ENCODE measurements around the gene FRMD5.

Gene FRMD5

GRCh38 chr15:44093836-44094235 lies 101.2 kb downstream of the FRMD5 start:
- Histone ChIP-seq H3K9me3 (ENCODE audit: insufficient read depth, low read depth, low read length) (no peaks in the 10 kb centered on the region), H3K27ac (ENCODE audit: low read length) (no peak overlapping the region)

GRCh38 chr15:44092221-44092620 lies 102.8 kb downstream of the FRMD5 start:
- Histone ChIP-seq H3K4me1 (ENCODE audit: insufficient read depth, low read length) (no peaks in the 10 kb centered on the region), H3K9ac (ENCODE audit: low read depth, low read length) (no peak overlapping the region), H3K4me3 (ENCODE audit: low read length) (no peak overlapping the region), H3K27me3 (ENCODE audit: insufficient read depth, low read length) (no peaks in the 10 kb centered on the region), H3K27ac (ENCODE audit: low read length) (no peak overlapping the region), H3K9me3 (ENCODE audit: insufficient read depth, low read depth, low read length) (no peaks in the 10 kb centered on the region), H3K36me3 (ENCODE audit: insufficient read depth, low read depth, low read length) (no peaks in the 10 kb centered on the region)

More at GRCh38 chr15:44093836-44094235, 101.2 kb downstream of the FRMD5 start:
- no peaks in the 10 kb centered on the region for H3K36me3 ChIP-seq (ENCODE audit: insufficient read depth, low read depth, low read length)
- no peaks in the 10 kb centered on the region for H3K27me3 ChIP-seq (ENCODE audit: insufficient read depth, low read length)
- H3K4me1 ChIP-seq (ENCODE audit: insufficient read depth, low read length), result no peaks in the 10 kb centered on the region
- no peak overlapping the region for H3K4me3 ChIP-seq (ENCODE audit: low read length)
- no peak overlapping the region for H3K9ac ChIP-seq (ENCODE audit: low read depth, low read length)

- Histone ChIP-seq H3K9ac (ENCODE audit: low read depth, low read length) (no peak overlapping the region), H3K27ac (ENCODE audit: low read length) (no peak overlapping the region), H3K4me3 (ENCODE audit: low read length) (no peak overlapping the region), H3K4me1 (ENCODE audit: insufficient read depth, low read length) (no peaks in the 10 kb centered on the region), H3K9me3 (ENCODE audit: insufficient read depth, low read depth, low read length) (no peaks in the 10 kb centered on the region), H3K36me3 (ENCODE audit: insufficient read depth, low read depth, low read length) (no peaks in the 10 kb centered on the region), H3K27me3 (ENCODE audit: insufficient read depth, low read length) (no peaks in the 10 kb centered on the region)
These were observed 107.2 kb downstream of the FRMD5 start for GRCh38 chr15:44087578-44088465.

- Histone ChIP-seq H3K36me3 (ENCODE audit: insufficient read depth, low read depth, low read length) (no peaks in the 10 kb centered on the region), H3K4me1 (ENCODE audit: insufficient read depth, low read length) (no peaks in the 10 kb centered on the region), H3K27ac (ENCODE audit: low read length) (no peak overlapping the region), H3K9me3 (ENCODE audit: insufficient read depth, low read depth, low read length) (no peaks in the 10 kb centered on the region), H3K27me3 (ENCODE audit: insufficient read depth, low read length) (no peaks in the 10 kb centered on the region), H3K4me3 (ENCODE audit: low read length) (no peak overlapping the region), H3K9ac (ENCODE audit: low read depth, low read length) (no peak overlapping the region)
These were observed 110.3 kb downstream of the FRMD5 start for GRCh38 chr15:44084770-44085169.

GRCh38 chr15:44084171-44084570 lies 110.9 kb downstream of the FRMD5 start:
- Histone ChIP-seq H3K4me3 (ENCODE audit: low read length) (no peak overlapping the region), H3K4me1 (ENCODE audit: insufficient read depth, low read length) (no peaks in the 10 kb centered on the region), H3K9ac (ENCODE audit: low read depth, low read length) (no peak overlapping the region), H3K27me3 (ENCODE audit: insufficient read depth, low read length) (no peaks in the 10 kb centered on the region), H3K9me3 (ENCODE audit: insufficient read depth, low read depth, low read length) (no peaks in the 10 kb centered on the region), H3K36me3 (ENCODE audit: insufficient read depth, low read depth, low read length) (no peaks in the 10 kb centered on the region), H3K27ac (ENCODE audit: low read length) (no peak overlapping the region)

GRCh38 chr15:44082558-44083157 lies 112.4 kb downstream of the FRMD5 start:
- Histone ChIP-seq H3K4me1 (ENCODE audit: insufficient read depth, low read length) (no peaks in the 10 kb centered on the region), H3K4me3 (ENCODE audit: low read length) (no peak overlapping the region), H3K9ac (ENCODE audit: low read depth, low read length) (no peak overlapping the region), H3K9me3 (ENCODE audit: insufficient read depth, low read depth, low read length) (no peaks in the 10 kb centered on the region), H3K27ac (ENCODE audit: low read length) (no peak overlapping the region), H3K36me3 (ENCODE audit: insufficient read depth, low read depth, low read length) (no peaks in the 10 kb centered on the region), H3K27me3 (ENCODE audit: insufficient read depth, low read length) (no peaks in the 10 kb centered on the region)

- H3K9ac ChIP-seq (ENCODE audit: low read depth, low read length), result no peak overlapping the region
- no peaks in the 10 kb centered on the region for H3K4me1 ChIP-seq (ENCODE audit: insufficient read depth, low read length)
- no peak overlapping the region for H3K27ac ChIP-seq (ENCODE audit: low read length)
- H3K9me3 ChIP-seq (ENCODE audit: insufficient read depth, low read depth, low read length), result no peaks in the 10 kb centered on the region
- no peak overlapping the region for H3K4me3 ChIP-seq (ENCODE audit: low read length)
- H3K36me3 ChIP-seq (ENCODE audit: insufficient read depth, low read depth, low read length), result no peaks in the 10 kb centered on the region
- no peaks in the 10 kb centered on the region for H3K27me3 ChIP-seq (ENCODE audit: insufficient read depth, low read length)
These were observed 113.8 kb downstream of the FRMD5 start for GRCh38 chr15:44081026-44082013.

- no peak overlapping the region for H3K27ac ChIP-seq (ENCODE audit: low read length)
- no peaks in the 10 kb centered on the region for H3K36me3 ChIP-seq (ENCODE audit: insufficient read depth, low read depth, low read length)
- peaks cover 4% of the 10 kb centered on the region; the same call in 1 of the 2 replicates for H3K4me1 ChIP-seq (ENCODE audit: insufficient read depth, low read length)
- H3K4me3 ChIP-seq (ENCODE audit: low read length), result no peak overlapping the region
- H3K9ac ChIP-seq (ENCODE audit: low read depth, low read length), result no peak overlapping the region
- H3K9me3 ChIP-seq (ENCODE audit: insufficient read depth, low read depth, low read length), result no peaks in the 10 kb centered on the region
- no peaks in the 10 kb centered on the region for H3K27me3 ChIP-seq (ENCODE audit: insufficient read depth, low read length)
These were observed 119.5 kb downstream of the FRMD5 start for GRCh38 chr15:44075535-44075934.

GRCh38 chr15:44069489-44069888 lies 125.6 kb downstream of the FRMD5 start:
- Histone ChIP-seq H3K27ac (ENCODE audit: low read length) (no peak overlapping the region), H3K4me1 (ENCODE audit: insufficient read depth, low read length) (peaks cover under 1% of the 10 kb centered on the region; the same call in 1 of the 2 replicates), H3K9me3 (ENCODE audit: insufficient read depth, low read depth, low read length) (no peaks in the 10 kb centered on the region), H3K36me3 (ENCODE audit: insufficient read depth, low read depth, low read length) (no peaks in the 10 kb centered on the region), H3K9ac (ENCODE audit: low read depth, low read length) (no peak overlapping the region), H3K27me3 (ENCODE audit: insufficient read depth, low read length) (no peaks in the 10 kb centered on the region), H3K4me3 (ENCODE audit: low read length) (no peak overlapping the region)

- Histone ChIP-seq H3K36me3 (ENCODE audit: insufficient read depth, low read depth, low read length) (no peaks in the 10 kb centered on the region), H3K27ac (ENCODE audit: low read length) (no peak overlapping the region), H3K27me3 (ENCODE audit: insufficient read depth, low read length) (no peaks in the 10 kb centered on the region), H3K4me3 (ENCODE audit: low read length) (no peak overlapping the region), H3K9me3 (ENCODE audit: insufficient read depth, low read depth, low read length) (no peaks in the 10 kb centered on the region), H3K4me1 (ENCODE audit: insufficient read depth, low read length) (no peaks in the 10 kb centered on the region), H3K9ac (ENCODE audit: low read depth, low read length) (no peak overlapping the region)
These were observed 126.7 kb downstream of the FRMD5 start for GRCh38 chr15:44068347-44068746.

GRCh38 chr15:44066211-44066827 lies 128.8 kb downstream of the FRMD5 start:
- Histone ChIP-seq H3K27ac (ENCODE audit: low read length) (no peak overlapping the region), H3K9me3 (ENCODE audit: insufficient read depth, low read depth, low read length) (no peaks in the 10 kb centered on the region), H3K9ac (ENCODE audit: low read depth, low read length) (no peak overlapping the region), H3K36me3 (ENCODE audit: insufficient read depth, low read depth, low read length) (no peaks in the 10 kb centered on the region), H3K4me3 (ENCODE audit: low read length) (no peak overlapping the region), H3K27me3 (ENCODE audit: insufficient read depth, low read length) (no peaks in the 10 kb centered on the region), H3K4me1 (ENCODE audit: insufficient read depth, low read length) (no peaks in the 10 kb centered on the region)

Data from iPS-20b (cell line).